NCI-H69 (cell line): Measurements from ENCODE around the gene WDR81.
A peak's percentile ranks its signal among the peaks of the same experiment; 100 is the strongest.

ENCODE experiments used
- DNase-seq: peaks from one replicate; lab custom pipeline; 2025; lab: John Stamatoyannopoulos, UW

The WDR81 gene

DNA sequence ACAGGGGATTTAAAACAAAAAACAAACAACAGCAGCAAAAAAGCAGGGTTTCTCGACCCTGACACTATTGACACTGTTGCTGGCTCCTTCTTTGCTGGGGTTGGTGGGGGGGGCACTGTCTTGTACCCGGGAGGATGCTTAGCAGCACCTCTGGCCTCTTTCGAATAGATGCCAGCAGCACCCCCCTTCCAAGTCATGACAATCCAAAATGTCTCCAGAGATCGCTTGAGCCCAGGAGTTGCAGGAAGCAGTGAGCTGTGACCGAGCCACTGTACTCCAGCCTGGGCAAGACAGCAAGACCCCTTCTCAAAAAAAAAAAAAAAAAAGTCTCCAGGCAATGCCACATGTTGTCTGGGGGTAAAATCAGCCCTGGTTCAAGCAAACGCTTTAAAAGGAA is 57.7 kb downstream of the WDR81 start:
- no peak for DNase-seq

DNA sequence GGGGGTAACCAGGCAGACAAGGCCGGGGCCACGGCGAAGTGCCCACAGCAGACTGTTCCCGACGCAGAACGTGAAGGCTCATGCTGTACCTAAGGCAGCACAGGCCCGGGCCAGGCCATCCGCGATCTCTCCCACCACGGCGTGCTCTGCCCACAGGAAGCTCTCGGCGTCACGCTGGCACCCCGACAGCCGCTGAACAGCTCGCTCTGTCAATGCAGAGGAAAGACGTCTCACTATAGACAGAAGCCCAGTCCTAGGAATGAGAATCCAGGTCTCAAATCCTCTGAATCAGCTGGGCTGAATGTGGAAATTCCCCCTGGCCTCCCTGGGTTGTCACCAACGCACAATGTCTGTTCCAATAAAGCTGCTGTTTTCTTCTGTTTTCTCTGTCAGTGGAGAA is 58.8 kb downstream of the WDR81 start:
- no peak for DNase-seq

- peak; percentile 30 for DNase-seq
Observed at GRCh38 chr17:1783834-1784611, 59.5 kb downstream of the WDR81 start.

- DNase-seq, result no peak
Observed at GRCh38 chr17:1785930-1786329, 61.4 kb downstream of the WDR81 start.

DNA sequence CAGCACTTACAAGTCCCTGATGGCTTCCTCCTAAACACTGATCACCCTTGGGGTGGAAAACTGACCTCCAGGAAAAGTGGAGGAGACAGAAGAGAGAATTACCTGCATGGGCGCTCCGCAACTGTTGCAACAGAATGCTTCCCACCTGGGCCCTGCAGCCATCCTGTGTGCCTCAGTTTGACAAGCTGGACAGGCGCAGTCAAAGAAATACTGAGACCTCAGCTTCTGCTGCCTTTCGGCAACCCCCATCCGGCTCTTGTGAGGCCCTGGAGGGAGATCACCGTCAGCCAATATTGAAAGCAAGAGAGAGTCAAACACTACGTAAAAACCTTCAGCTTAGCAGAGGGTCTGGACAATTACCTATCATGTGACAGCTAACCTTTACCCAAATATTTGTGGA is 62.2 kb downstream of the WDR81 start:
- DNase-seq, result no peak

DNA sequence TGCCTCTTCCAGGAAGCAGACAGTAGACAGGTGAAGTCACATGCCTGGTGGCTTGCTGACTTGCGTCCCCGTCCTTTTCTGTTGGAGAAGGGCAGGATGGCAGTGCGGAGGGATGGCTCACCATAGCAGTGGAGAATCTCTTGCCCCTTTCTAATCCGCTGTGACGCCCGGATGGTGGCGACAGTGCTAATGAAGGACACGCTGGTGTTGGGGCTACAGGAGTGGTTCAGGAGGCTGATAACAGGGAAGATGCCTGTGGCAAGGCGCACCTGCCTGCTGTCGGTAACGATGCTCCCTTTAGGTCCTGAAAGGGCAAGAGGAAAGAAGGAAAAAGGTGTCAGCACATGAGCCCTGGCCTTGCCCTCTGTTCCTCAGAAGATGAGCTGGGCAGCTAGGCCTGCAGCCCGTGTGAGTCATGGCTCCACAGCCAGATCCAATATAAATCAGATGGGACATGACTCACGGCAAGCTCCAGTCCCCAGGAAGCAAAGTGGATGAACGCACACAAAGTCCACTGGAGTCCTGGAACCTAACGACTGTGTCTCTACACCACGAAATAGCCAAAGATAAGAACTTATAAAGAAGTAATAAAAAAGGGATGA is 62.9 kb downstream of the WDR81 start:
- no peak for DNase-seq
